CD4-positive, alpha-beta T cell treated with Interferon gamma for 1 hour (primary cell): ENCODE data around the gene ST7.
A peak's percentile ranks its signal among the peaks of the same experiment; 100 is the strongest.
"Not testable (repeated sequence)": the region's sequence is repeated elsewhere in the genome, so short reads cannot be mapped to it uniquely, and the experiment has no call there.

Source experiments
- DNase-seq: peaks from one replicate; pipeline ENCODE4 v3.0.0-alpha.2; 2020

ST7 gene

GRCh38 chr7:117101026-117101425 is 147.7 kb downstream of the ST7 start:
- DNase-seq, result no peak

- no peak for DNase-seq
Observed at GRCh38 chr7:117110480-117111315, 157.4 kb downstream of the ST7 start.

GRCh38 chr7:117111535-117111934 is 158.2 kb downstream of the ST7 start:
- no peak for DNase-seq

GRCh38 chr7:117112640-117113039 is 159.3 kb downstream of the ST7 start:
- DNase-seq, result no peak

GRCh38 chr7:117113871-117114270 is 160.6 kb downstream of the ST7 start:
- DNase-seq, result no peak

GRCh38 chr7:117114272-117114671 is 161.0 kb downstream of the ST7 start:
- no peak for DNase-seq

GRCh38 chr7:117116211-117116610 is 162.9 kb downstream of the ST7 start:
- DNase-seq, result no peak

- DNase-seq, result no peak
Observed at GRCh38 chr7:117117172-117117571, 163.9 kb downstream of the ST7 start.

GRCh38 chr7:117118579-117119180 is 165.4 kb downstream of the ST7 start:
- no peak for DNase-seq

- DNase-seq, result peak; percentile 58
Observed at GRCh38 chr7:117119192-117119924, 166.1 kb downstream of the ST7 start.

- DNase-seq, result not testable (repeated sequence)
Observed at GRCh38 chr7:117120321-117120720, 167.0 kb downstream of the ST7 start.

- not testable (repeated sequence) for DNase-seq
Observed at GRCh38 chr7:117122036-117122435, 168.7 kb downstream of the ST7 start.

- DNase-seq, result no peak
Observed at GRCh38 chr7:117122536-117122935, 169.2 kb downstream of the ST7 start.

GRCh38 chr7:117123311-117123926 is 170.1 kb downstream of the ST7 start:
- DNase-seq, result no peak

- DNase-seq, result peak; percentile 54
Observed at GRCh38 chr7:117124591-117125220, 171.4 kb downstream of the ST7 start.

GRCh38 chr7:117126676-117127075 is 173.4 kb downstream of the ST7 start:
- DNase-seq, result no peak

- peak; percentile 9 for DNase-seq
Observed at GRCh38 chr7:117127585-117128168, 174.4 kb downstream of the ST7 start.

GRCh38 chr7:117129521-117129955 is 176.2 kb downstream of the ST7 start:
- no peak for DNase-seq

- DNase-seq, result no peak
Observed at GRCh38 chr7:117130262-117130661, 177.0 kb downstream of the ST7 start.

GRCh38 chr7:117132321-117133120 is 179.2 kb downstream of the ST7 start:
- no peak for DNase-seq

GRCh38 chr7:117133125-117133524 is 179.8 kb downstream of the ST7 start:
- DNase-seq, result no peak
